ENCODE data around the gene PDIA2. TPM values are rescaled to one million over a fixed set of nuclear protein-coding genes. Genes with fewer than 3 reads are reported as not detected.

PDIA2 gene
- total and polyA plus RNA-seq, 4 donors: 0.03 to 0.09 TPM; not detected in 2

- no peak overlapping the region for H3K9ac ChIP-seq (ENCODE audit: low read depth in 1 of 2, low read length in 2 of 2)
- no peak for TF ChIP-seq YY1 (IDR thresholded peaks at IDR 0.05)
- TF ChIP-seq SP1 (IDR thresholded peaks at IDR 0.05): no peak
- no peak for TF ChIP-seq EGR1 (IDR thresholded peaks at IDR 0.05; ENCODE audit: low read depth in 2 of 2)
- no peak for TF ChIP-seq FOXA1 (IDR thresholded peaks at IDR 0.05)
- TF ChIP-seq ZBTB33 (IDR thresholded peaks at IDR 0.05): no peak
- TF ChIP-seq, protein P1, sequence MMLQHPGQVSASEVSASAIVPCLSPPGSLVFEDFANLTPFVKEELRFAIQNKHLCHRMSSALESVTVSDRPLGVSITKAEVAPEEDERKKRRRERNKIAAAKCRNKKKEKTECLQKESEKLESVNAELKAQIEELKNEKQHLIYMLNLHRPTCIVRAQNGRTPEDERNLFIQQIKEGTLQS (IDR thresholded peaks at IDR 0.05): no peak
- no peak for TF ChIP-seq RXRA (IDR thresholded peaks at IDR 0.05)
- no peak for TF ChIP-seq RAD21 (IDR thresholded peaks at IDR 0.05)
- TF ChIP-seq, protein P2, sequence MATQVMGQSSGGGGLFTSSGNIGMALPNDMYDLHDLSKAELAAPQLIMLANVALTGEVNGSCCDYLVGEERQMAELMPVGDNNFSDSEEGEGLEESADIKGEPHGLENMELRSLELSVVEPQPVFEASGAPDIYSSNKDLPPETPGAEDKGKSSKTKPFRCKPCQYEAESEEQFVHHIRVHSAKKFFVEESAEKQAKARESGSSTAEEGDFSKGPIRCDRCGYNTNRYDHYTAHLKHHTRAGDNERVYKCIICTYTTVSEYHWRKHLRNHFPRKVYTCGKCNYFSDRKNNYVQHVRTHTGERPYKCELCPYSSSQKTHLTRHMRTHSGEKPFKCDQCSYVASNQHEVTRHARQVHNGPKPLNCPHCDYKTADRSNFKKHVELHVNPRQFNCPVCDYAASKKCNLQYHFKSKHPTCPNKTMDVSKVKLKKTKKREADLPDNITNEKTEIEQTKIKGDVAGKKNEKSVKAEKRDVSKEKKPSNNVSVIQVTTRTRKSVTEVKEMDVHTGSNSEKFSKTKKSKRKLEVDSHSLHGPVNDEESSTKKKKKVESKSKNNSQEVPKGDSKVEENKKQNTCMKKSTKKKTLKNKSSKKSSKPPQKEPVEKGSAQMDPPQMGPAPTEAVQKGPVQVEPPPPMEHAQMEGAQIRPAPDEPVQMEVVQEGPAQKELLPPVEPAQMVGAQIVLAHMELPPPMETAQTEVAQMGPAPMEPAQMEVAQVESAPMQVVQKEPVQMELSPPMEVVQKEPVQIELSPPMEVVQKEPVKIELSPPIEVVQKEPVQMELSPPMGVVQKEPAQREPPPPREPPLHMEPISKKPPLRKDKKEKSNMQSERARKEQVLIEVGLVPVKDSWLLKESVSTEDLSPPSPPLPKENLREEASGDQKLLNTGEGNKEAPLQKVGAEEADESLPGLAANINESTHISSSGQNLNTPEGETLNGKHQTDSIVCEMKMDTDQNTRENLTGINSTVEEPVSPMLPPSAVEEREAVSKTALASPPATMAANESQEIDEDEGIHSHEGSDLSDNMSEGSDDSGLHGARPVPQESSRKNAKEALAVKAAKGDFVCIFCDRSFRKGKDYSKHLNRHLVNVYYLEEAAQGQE (IDR thresholded peaks at IDR 0.05): no peak
- TF ChIP-seq TAF1 (conservative IDR thresholded peaks at IDR 0.05): no peak
- TF ChIP-seq GABPA (IDR thresholded peaks at IDR 0.05 in 1 of 2, conservative IDR thresholded peaks at IDR 0.05 in 1 of 2): no peak
- no peak for TF ChIP-seq MAX (IDR thresholded peaks at IDR 0.05)
- no peak for TF ChIP-seq HNF4G (IDR thresholded peaks at IDR 0.05)
- no peak for TF ChIP-seq HNF4A (conservative IDR thresholded peaks at IDR 0.05)
- TF ChIP-seq JUND (IDR thresholded peaks at IDR 0.05): no peak
- TF ChIP-seq, protein P3, sequence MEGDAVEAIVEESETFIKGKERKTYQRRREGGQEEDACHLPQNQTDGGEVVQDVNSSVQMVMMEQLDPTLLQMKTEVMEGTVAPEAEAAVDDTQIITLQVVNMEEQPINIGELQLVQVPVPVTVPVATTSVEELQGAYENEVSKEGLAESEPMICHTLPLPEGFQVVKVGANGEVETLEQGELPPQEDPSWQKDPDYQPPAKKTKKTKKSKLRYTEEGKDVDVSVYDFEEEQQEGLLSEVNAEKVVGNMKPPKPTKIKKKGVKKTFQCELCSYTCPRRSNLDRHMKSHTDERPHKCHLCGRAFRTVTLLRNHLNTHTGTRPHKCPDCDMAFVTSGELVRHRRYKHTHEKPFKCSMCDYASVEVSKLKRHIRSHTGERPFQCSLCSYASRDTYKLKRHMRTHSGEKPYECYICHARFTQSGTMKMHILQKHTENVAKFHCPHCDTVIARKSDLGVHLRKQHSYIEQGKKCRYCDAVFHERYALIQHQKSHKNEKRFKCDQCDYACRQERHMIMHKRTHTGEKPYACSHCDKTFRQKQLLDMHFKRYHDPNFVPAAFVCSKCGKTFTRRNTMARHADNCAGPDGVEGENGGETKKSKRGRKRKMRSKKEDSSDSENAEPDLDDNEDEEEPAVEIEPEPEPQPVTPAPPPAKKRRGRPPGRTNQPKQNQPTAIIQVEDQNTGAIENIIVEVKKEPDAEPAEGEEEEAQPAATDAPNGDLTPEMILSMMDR (IDR thresholded peaks at IDR 0.05; ENCODE audit: low read depth, low read length, missing input control): no peak
- H3K36me3 ChIP-seq (ENCODE audit: control insufficient read depth in 4 of 4, insufficient read depth in 3 of 4, low read depth in 1 of 4, low read length in 3 of 4): peaks cover 0 to 1% (median 0%) of the 10 kb centered on the region in 4 donors
- H3K4me1 ChIP-seq (ENCODE audit: control insufficient read depth in 4 of 4, insufficient read depth in 4 of 4, low read length in 3 of 4): peaks cover 0 to 5% (median 0%) of the 10 kb centered on the region in 4 donors
- peaks cover 0 to 4% (median 3%) of the 10 kb centered on the region in 4 donors for H3K27me3 ChIP-seq (ENCODE audit: control insufficient read depth in 4 of 4, insufficient read depth in 4 of 4, low read length in 3 of 4)
- no peak overlapping the region for H3K4me3 ChIP-seq (ENCODE audit: low read depth in 1 of 3, low read length in 3 of 3)
- WGBS: 79% methylated on average over 36 of the region's 36 CpGs
- H3K27ac ChIP-seq (ENCODE audit: low read depth in 1 of 2, low read length in 2 of 2): no peak overlapping the region
- DNase-seq (ENCODE audit: low spot score): no peak
- H3K9me3 ChIP-seq (ENCODE audit: control insufficient read depth in 4 of 4, low read length in 3 of 4): no peaks in the 10 kb centered on the region
Measured at GRCh38 chr16:272633-273546, 10.1 kb upstream of the PDIA2 start.
